Common myeloid progenitor, CD34-positive (primary cell): ENCODE results near the gene ARPC1A.

ENCODE experiments used
- CTCF ChIA-PET: fragments of 350-600 bp; sonication (Branson Sonifier 250); formaldehyde crosslinking; loops from one replicate; lab custom pipeline; 2021; ENCODE audit warnings: antibody characterized with exemption; lab: Charles Lee
- POLR2A ChIA-PET: fragments of 350-600 bp; sonication (Branson Sonifier 250); formaldehyde crosslinking; loops from one replicate; lab custom pipeline; 2021; ENCODE audit warnings: antibody characterized with exemption; lab: Charles Lee
- DNase-seq, 3 donors: peaks; one replicate each; pipeline versions ENCODE4 v3.0.0 to v3.0.0-alpha.2; 2013
- H3K27ac ChIP-seq, 2 experiments: 1 replicate in 1 of 2; 2 replicates in 1 of 2; pipeline ENCODE4 v1.7.0; 2013; ENCODE audit warnings: inconsistent platforms in 2 of 2, low read length in 2 of 2, mild to moderate bottlenecking in 2 of 2, low read depth in 1 of 2, moderate library complexity in 1 of 2; ENCODE audit not compliant: severe bottlenecking in 2 of 2, insufficient read depth in 1 of 2, poor library complexity in 1 of 2
- H3K27me3 ChIP-seq, 5 experiments: replicated peaks in 2 of 5; 1 replicate in 3 of 5; 2 replicates in 2 of 5; pipeline versions ENCODE4 v1.6.1 to v1.7.0; 2013; ENCODE audit warnings: low read length in 4 of 5, mild to moderate bottlenecking in 2 of 5, moderate library complexity in 2 of 5, inconsistent platforms in 1 of 5; ENCODE audit not compliant: insufficient read depth in 5 of 5, control insufficient read depth in 4 of 5
- H3K36me3 ChIP-seq, 4 experiments: 1 replicate in 2 of 4; 2 replicates in 2 of 4; pipeline versions ENCODE4 v1.6.1 to v1.7.0; 2013; ENCODE audit warnings: low read length in 3 of 4, control low read depth in 1 of 4, mild to moderate bottlenecking in 1 of 4; ENCODE audit not compliant: control insufficient read depth in 4 of 4, insufficient read depth in 4 of 4
- H3K4me1 ChIP-seq, 4 experiments: 1 replicate in 3 of 4; 2 replicates in 1 of 4; pipeline versions ENCODE4 v1.6.1 to v1.7.1; 2013; ENCODE audit warnings: low read length in 3 of 4, mild to moderate bottlenecking in 3 of 4, control low read depth in 1 of 4, inconsistent platforms in 1 of 4, moderate library complexity in 1 of 4; ENCODE audit not compliant: control insufficient read depth in 4 of 4, insufficient read depth in 4 of 4; ENCODE audit errors: control extremely low read depth in 1 of 4
- H3K4me3 ChIP-seq, 7 experiments: 1 replicate in 4 of 7; 2 replicates in 3 of 7; pipeline versions ENCODE4 v1.5.1 to v1.7.0; 2013; ENCODE audit warnings: mild to moderate bottlenecking in 7 of 7, low read length in 6 of 7, moderate library complexity in 6 of 7, inconsistent platforms in 2 of 7, low read depth in 2 of 7, control low read depth in 1 of 7; ENCODE audit not compliant: insufficient read depth in 4 of 7, control insufficient read depth in 1 of 7; ENCODE audit errors: extremely low read depth in 1 of 7
- H3K9me3 ChIP-seq, 5 experiments: 1 replicate in 4 of 5; 2 replicates in 1 of 5; pipeline versions ENCODE4 v1.6.1 to v1.7.1; 2013; ENCODE audit warnings: low read length in 4 of 5, mild to moderate bottlenecking in 2 of 5, inconsistent platforms in 1 of 5, low read depth in 1 of 5, moderate library complexity in 1 of 5; ENCODE audit not compliant: control insufficient read depth in 4 of 5, insufficient read depth in 2 of 5; ENCODE audit errors: control extremely low read depth in 1 of 5
- WGBS: methylation state at CpG from one replicate; pipeline ENCODE4 v1.1.5; 2013; ENCODE audit not compliant: insufficient coverage; 5-methylcytosine and 5-hydroxymethylcytosine counted together

ARPC1A gene

GRCh38 chr7:99290980-99291607, 34.6 kb upstream of the ARPC1A start:
- ChIA-PET POLR2A (no interaction called here), CTCF (interaction anchor here (1.8 kb wide), 1 partner anchor 9 kb away, joined by 4 read pairs; no protein-coding TSS in a partner anchor)
- 100% methylated on average over 1 of the region's 10 CpGs for WGBS
- H3K27ac ChIP-seq = no peak overlapping the region
- no peaks in the 10 kb centered on the region for H3K9me3 ChIP-seq
- no peak overlapping the region for H3K4me3 ChIP-seq
- no peaks in the 10 kb centered on the region for H3K4me1 ChIP-seq
- H3K27me3 ChIP-seq = no peaks in the 10 kb centered on the region
- no peaks in the 10 kb centered on the region for H3K36me3 ChIP-seq
- DNase-seq = no peak

- 93% methylated on average over 8 of the region's 14 CpGs for WGBS
Observed at GRCh38 chr7:99292127-99292526, 33.6 kb upstream of the ARPC1A start.

GRCh38 chr7:99293167-99293566, 32.5 kb upstream of the ARPC1A start:
- Histone ChIP-seq H3K4me3 (no peak overlapping the region), H3K4me1 (no peaks in the 10 kb centered on the region), H3K36me3 (no peaks in the 10 kb centered on the region), H3K27ac (no peak overlapping the region), H3K9me3 (no peaks in the 10 kb centered on the region), H3K27me3 (no peaks in the 10 kb centered on the region)
- DNase-seq = no peak
- CTCF ChIA-PET = interaction anchor here (1.3 kb wide), 1 partner anchor 15 kb away, joined by 4 read pairs; no protein-coding TSS in a partner anchor
- POLR2A ChIA-PET = no interaction called here
- WGBS = 100% methylated on average over 1 of the region's 1 CpG

More at GRCh38 chr7:99292127-99292526, 33.6 kb upstream of the ARPC1A start:
- H3K27ac ChIP-seq = no peak overlapping the region
- no peak for DNase-seq
- CTCF ChIA-PET = interaction anchor here (0.6 to 1.3 kb wide), 2 partner anchors 16 to 464 kb away, joined by 3 to 4 read pairs; no protein-coding TSS in a partner anchor
- no peaks in the 10 kb centered on the region for H3K4me1 ChIP-seq
- no peak overlapping the region for H3K4me3 ChIP-seq
- POLR2A ChIA-PET = no interaction called here
- H3K36me3 ChIP-seq = no peaks in the 10 kb centered on the region
- H3K9me3 ChIP-seq = no peaks in the 10 kb centered on the region
- H3K27me3 ChIP-seq = no peaks in the 10 kb centered on the region

- CTCF ChIA-PET = interaction anchor here (0.8 to 1.3 kb wide), 2 partner anchors 15 to 19 kb away, joined by 3 to 4 read pairs; no protein-coding TSS in a partner anchor
- POLR2A ChIA-PET = interaction anchor here (0.6 kb wide), 1 partner anchor 409 kb away, joined by 3 read pairs; no protein-coding TSS in a partner anchor
- Histone ChIP-seq H3K4me3 (no peak overlapping the region), H3K4me1 (no peaks in the 10 kb centered on the region), H3K9me3 (no peaks in the 10 kb centered on the region), H3K27me3 (no peaks in the 10 kb centered on the region), H3K27ac (no peak overlapping the region), H3K36me3 (no peaks in the 10 kb centered on the region)
- no peak for DNase-seq
- WGBS = 91% methylated on average over 3 of the region's 4 CpGs
Observed at GRCh38 chr7:99293650-99294049, 32.0 kb upstream of the ARPC1A start.

- H3K27ac ChIP-seq = no peak overlapping the region
- POLR2A ChIA-PET = no interaction called here
- H3K4me3 ChIP-seq = no peak overlapping the region
- no peaks in the 10 kb centered on the region for H3K4me1 ChIP-seq
- no peaks in the 10 kb centered on the region for H3K27me3 ChIP-seq
- CTCF ChIA-PET = interaction anchor here (1.1 kb wide), 1 partner anchor 17 kb away, joined by 3 read pairs; no protein-coding TSS in a partner anchor
- H3K9me3 ChIP-seq = no peaks in the 10 kb centered on the region
- DNase-seq = no peak
- WGBS = 100% methylated on average over 5 of the region's 5 CpGs
- no peaks in the 10 kb centered on the region for H3K36me3 ChIP-seq
Observed at GRCh38 chr7:99296471-99296870, 29.2 kb upstream of the ARPC1A start.

- no peak overlapping the region for H3K4me3 ChIP-seq
- WGBS = 93% methylated on average over 19 of the region's 19 CpGs
- ChIA-PET CTCF (no interaction called here), POLR2A (no interaction called here)
- H3K27ac ChIP-seq = no peak overlapping the region
- no peaks in the 10 kb centered on the region for H3K9me3 ChIP-seq
- no peak for DNase-seq
- no peaks in the 10 kb centered on the region for H3K27me3 ChIP-seq
- no peaks in the 10 kb centered on the region for H3K36me3 ChIP-seq
- H3K4me1 ChIP-seq = no peaks in the 10 kb centered on the region
Observed at GRCh38 chr7:99301496-99301895, 24.2 kb upstream of the ARPC1A start.

GRCh38 chr7:99305473-99306260, 20.0 kb upstream of the ARPC1A start:
- Histone ChIP-seq H3K4me1 (no peaks in the 10 kb centered on the region), H3K36me3 (no peaks in the 10 kb centered on the region), H3K4me3 (no peak overlapping the region), H3K9me3 (peaks cover 0 to 9% (median 0%) of the 10 kb centered on the region in 5 experiments), H3K27ac (no peak overlapping the region), H3K27me3 (no peaks in the 10 kb centered on the region)
- DNase-seq = no peak
- POLR2A ChIA-PET = no interaction called here
- CTCF ChIA-PET = interaction anchor here (0.6 to 0.7 kb wide), 2 partner anchors 19 to 268 kb away, joined by 3 read pairs; no protein-coding TSS in a partner anchor
- WGBS = 97% methylated on average over 12 of the region's 16 CpGs
